PC-9 (cell line): ENCODE data around the gene ARL4A. TPM values are rescaled to one million over a fixed set of nuclear protein-coding genes. Genes with fewer than 3 reads are reported as not detected.
"Not testable (repeated sequence)": the region's sequence is repeated elsewhere in the genome, so short reads cannot be mapped to it uniquely, and the experiment has no call there.

Source experiments
- BruUV-seq: library from RNA; stranded (reverse); fragments of 400-500 nt; replicated peaks from 2 replicates; lab custom pipeline; 2021; lab: Mats Ljungman, UMichigan
- CTCF ChIA-PET: fragments of 300-600 bp; sonication (Branson Sonifier 250); formaldehyde crosslinking; loops from one replicate; lab custom pipeline; 2022; ENCODE audit warnings: antibody characterized with exemption; lab: Charles Lee
- POLR2A ChIA-PET: fragments of 300-600 bp; sonication (Branson Sonifier 250); formaldehyde crosslinking; loops from one replicate; lab custom pipeline; 2022; ENCODE audit warnings: antibody characterized with exemption; ENCODE audit not compliant: unreplicated experiment; lab: Charles Lee
- DNase-seq, 2 experiments: peaks; one replicate each; pipeline versions ENCODE4 v3.0.0 to v3.0.0-alpha.2; 2015 to 2022; ENCODE audit warnings: mixed read lengths in 1 of 2
- H2AFZ ChIP-seq: fragments of 200-600 bp; sonication (generic); 2 replicates; pipeline ENCODE4 v1.8.1; 2017; ENCODE audit warnings: antibody characterized with exemption
- H3F3A ChIP-seq: fragments of 200-600 bp; sonication (generic); 2 replicates; pipeline ENCODE4 v1.8.1; 2017; ENCODE audit warnings: antibody characterized with exemption, mild to moderate bottlenecking, low read depth; ENCODE audit not compliant: insufficient read depth
- H3K27ac ChIP-seq: fragments of 200-600 bp; sonication (generic); 2 replicates; pipeline ENCODE4 v1.6.1; 2016; ENCODE audit warnings: mixed run types
- H3K27me3 ChIP-seq: fragments of 200-600 bp; sonication (generic); 2 replicates; pipeline ENCODE4 v1.6.1; 2016; ENCODE audit warnings: low read depth, mixed run types; ENCODE audit not compliant: insufficient read depth
- H3K36me3 ChIP-seq: fragments of 200-600 bp; sonication (generic); 2 replicates; pipeline ENCODE4 v1.6.1; 2016; ENCODE audit warnings: low read depth, mixed run types
- H3K4me1 ChIP-seq: fragments of 200-600 bp; sonication (generic); replicated peaks from 2 replicates; pipeline ENCODE4 v1.6.1; 2016; ENCODE audit warnings: mixed run types; ENCODE audit not compliant: insufficient read depth
- H3K4me2 ChIP-seq: fragments of 200-600 bp; sonication (generic); 2 replicates; pipeline ENCODE4 v1.6.1; 2017; ENCODE audit warnings: mixed run types
- H3K4me3 ChIP-seq: fragments of 200-600 bp; sonication (generic); 2 replicates; pipeline ENCODE4 v1.6.1; 2016; ENCODE audit warnings: mixed run types
- H3K79me2 ChIP-seq: fragments of 200-600 bp; sonication (generic); 2 replicates; pipeline ENCODE4 v1.6.1; 2017; ENCODE audit warnings: low read depth, mixed run types
- H3K9me2 ChIP-seq: fragments of 200-600 bp; sonication (generic); 2 replicates; pipeline ENCODE4 v1.8.1; 2017; ENCODE audit warnings: mild to moderate bottlenecking; ENCODE audit not compliant: insufficient read depth
- H3K9me3 ChIP-seq: fragments of 200-600 bp; sonication (generic); 2 replicates; pipeline ENCODE4 v1.8.1; 2016; ENCODE audit warnings: low read depth; ENCODE audit not compliant: insufficient read depth
- H4K20me1 ChIP-seq: fragments of 200-600 bp; sonication (generic); 2 replicates; pipeline ENCODE4 v1.8.1; 2017; ENCODE audit not compliant: insufficient read depth
- EZH2 ChIP-seq: fragments of 200-600 bp; sonication (generic); IDR thresholded peaks from 2 replicates; pipeline ENCODE4 v1.8.0; 2017; ENCODE audit warnings: antibody characterized with exemption, low read depth
- intact Hi-C: fragments of 100-400 bp; cut with micrococcal nuclease; formaldehyde crosslinking; loops from one replicate; pipeline ENCODE4 v1.10.0; 2022; ENCODE audit not compliant: unreplicated experiment
- total RNA-seq: library from RNA; stranded (reverse); gene quantifications from 2 replicates; pipeline ENCODE4 v1.2.3, GENCODE V29; 2021
- TF ChIP-seq, protein P1 (sequence below): fragments of 200-600 bp; sonication (generic); conservative IDR thresholded peaks from 2 replicates; pipeline ENCODE4 v1.6.1; 2017; ENCODE audit warnings: mixed run types, antibody characterized with exemption, mild to moderate bottlenecking, moderate library complexity

The ARL4A gene
- total RNA-seq, 1 experiment from 2014 or later: 17.9 TPM

DNA sequence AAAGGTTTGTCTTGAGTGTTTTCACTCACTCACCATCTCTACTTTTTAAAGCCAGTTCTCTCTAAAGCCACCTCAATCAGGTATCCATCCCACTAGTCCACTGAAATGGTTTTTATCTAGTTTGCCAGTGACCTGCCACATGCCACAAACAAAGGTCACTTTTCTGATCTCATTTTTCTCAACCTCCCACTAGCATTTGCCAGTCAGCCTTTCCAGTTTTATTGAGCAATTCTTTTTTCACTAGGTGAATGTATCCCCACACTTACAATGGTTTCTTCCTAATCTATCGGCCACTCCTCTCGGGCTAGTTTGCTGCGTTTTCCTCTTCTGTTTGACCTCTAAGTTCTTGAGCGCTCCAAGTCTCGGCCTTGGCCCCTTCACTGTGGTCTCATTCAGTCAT is 44.9 kb upstream of the ARL4A start:
- no TSS peak for BruUV-seq
- TF ChIP-seq EZH2: no peak
- TF ChIP-seq, protein P1, sequence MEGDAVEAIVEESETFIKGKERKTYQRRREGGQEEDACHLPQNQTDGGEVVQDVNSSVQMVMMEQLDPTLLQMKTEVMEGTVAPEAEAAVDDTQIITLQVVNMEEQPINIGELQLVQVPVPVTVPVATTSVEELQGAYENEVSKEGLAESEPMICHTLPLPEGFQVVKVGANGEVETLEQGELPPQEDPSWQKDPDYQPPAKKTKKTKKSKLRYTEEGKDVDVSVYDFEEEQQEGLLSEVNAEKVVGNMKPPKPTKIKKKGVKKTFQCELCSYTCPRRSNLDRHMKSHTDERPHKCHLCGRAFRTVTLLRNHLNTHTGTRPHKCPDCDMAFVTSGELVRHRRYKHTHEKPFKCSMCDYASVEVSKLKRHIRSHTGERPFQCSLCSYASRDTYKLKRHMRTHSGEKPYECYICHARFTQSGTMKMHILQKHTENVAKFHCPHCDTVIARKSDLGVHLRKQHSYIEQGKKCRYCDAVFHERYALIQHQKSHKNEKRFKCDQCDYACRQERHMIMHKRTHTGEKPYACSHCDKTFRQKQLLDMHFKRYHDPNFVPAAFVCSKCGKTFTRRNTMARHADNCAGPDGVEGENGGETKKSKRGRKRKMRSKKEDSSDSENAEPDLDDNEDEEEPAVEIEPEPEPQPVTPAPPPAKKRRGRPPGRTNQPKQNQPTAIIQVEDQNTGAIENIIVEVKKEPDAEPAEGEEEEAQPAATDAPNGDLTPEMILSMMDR: no peak
- H3F3A ChIP-seq: peaks cover 5% of the 10 kb centered on the region; the same call in 1 of the 2 replicates
- no peak overlapping the region for H3K4me2 ChIP-seq
- POLR2A ChIA-PET: no interaction called here
- no peaks in the 10 kb centered on the region for H3K36me3 ChIP-seq
- H3K79me2 ChIP-seq: no peaks in the 10 kb centered on the region
- no peak overlapping the region for H2AFZ ChIP-seq
- intact Hi-C loops: no loop called here
- H3K9me2 ChIP-seq: no peaks in the 10 kb centered on the region
- H3K4me3 ChIP-seq: no peak overlapping the region
- peaks cover 10% of the 10 kb centered on the region for H3K4me1 ChIP-seq
- CTCF ChIA-PET: interaction anchor here (0.9 kb wide), 1 partner anchor 44 kb away, joined by 4 read pairs; no protein-coding TSS in a partner anchor
- H4K20me1 ChIP-seq: no peaks in the 10 kb centered on the region
- DNase-seq: no peak
- no peak overlapping the region for H3K27ac ChIP-seq
- no peaks in the 10 kb centered on the region for H3K27me3 ChIP-seq
- no peaks in the 10 kb centered on the region for H3K9me3 ChIP-seq

DNA sequence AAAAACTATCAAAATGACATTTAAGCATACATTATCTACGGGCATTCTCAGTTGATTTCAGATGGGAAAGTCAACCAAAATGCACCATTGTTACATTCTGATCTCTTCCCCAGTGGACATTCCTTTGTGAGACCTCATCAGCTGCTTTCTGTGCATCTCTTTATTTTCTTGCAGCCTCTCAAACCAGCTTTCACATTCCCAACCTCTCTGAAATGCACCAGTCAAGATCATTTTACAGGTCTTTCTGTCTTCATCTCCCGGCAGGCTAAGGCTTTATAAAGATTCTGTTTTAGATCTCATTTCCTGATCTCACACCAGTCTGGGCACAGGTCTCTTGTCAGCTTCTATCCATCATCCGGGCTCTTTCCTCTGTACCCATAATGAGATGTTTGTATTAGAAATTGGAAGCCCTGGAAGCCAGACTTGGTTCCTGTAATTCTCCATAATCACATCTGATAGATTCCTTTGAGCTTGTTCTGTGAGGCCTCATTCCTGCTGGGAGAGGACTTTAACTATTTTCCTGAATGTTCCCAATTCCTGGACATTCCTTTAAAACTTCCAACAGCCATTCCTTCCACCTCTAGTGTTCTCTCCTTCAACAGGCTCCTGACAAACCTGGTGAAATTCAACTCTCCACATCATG is 44.3 kb upstream of the ARL4A start:
- no peaks in the 10 kb centered on the region for H3K9me2 ChIP-seq
- POLR2A ChIA-PET: no interaction called here
- intact Hi-C loops: no loop called here
- H3K27ac ChIP-seq: no peak overlapping the region
- TF ChIP-seq, protein P1: no peak
- no peak for TF ChIP-seq EZH2
- H3K27me3 ChIP-seq: no peaks in the 10 kb centered on the region
- BruUV-seq: no TSS peak
- H3K4me1 ChIP-seq: peaks cover 16% of the 10 kb centered on the region
- peaks cover 12% of the 10 kb centered on the region; the same call in 1 of the 2 replicates for H3F3A ChIP-seq
- no peaks in the 10 kb centered on the region for H3K36me3 ChIP-seq
- H3K9me3 ChIP-seq: no peaks in the 10 kb centered on the region
- CTCF ChIA-PET: interaction anchor here (0.9 kb wide), 1 partner anchor 43 kb away, joined by 4 read pairs; no protein-coding TSS in a partner anchor
- no peak overlapping the region for H2AFZ ChIP-seq
- no peak overlapping the region for H3K4me2 ChIP-seq
- H4K20me1 ChIP-seq: no peaks in the 10 kb centered on the region
- no peak overlapping the region for H3K4me3 ChIP-seq
- DNase-seq: no peak
- no peaks in the 10 kb centered on the region for H3K79me2 ChIP-seq

DNA sequence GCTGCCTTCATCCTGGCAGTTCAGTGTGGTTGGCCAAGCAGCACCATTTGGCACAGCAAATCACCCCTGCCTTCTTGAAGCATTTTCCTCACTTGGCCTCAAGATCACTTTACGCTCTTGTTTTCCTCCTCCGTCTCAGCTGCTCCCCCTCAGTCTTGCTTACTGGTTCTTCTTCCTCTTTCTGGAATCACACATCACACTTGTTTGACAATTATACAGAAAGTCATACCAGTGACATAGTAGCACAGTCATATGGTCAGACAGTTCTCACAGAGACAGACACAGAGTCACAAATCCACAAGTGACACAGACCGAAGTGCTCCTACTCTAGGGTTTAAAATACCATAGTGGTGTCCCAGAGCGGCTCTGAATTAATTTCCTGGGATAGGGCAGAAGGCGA is 43.8 kb upstream of the ARL4A start:
- TF ChIP-seq EZH2: no peak
- TF ChIP-seq, protein P1: no peak
- no peak for DNase-seq
- no TSS peak for BruUV-seq
- Histone ChIP-seq H3K9me2 (no peaks in the 10 kb centered on the region), H3K27me3 (no peaks in the 10 kb centered on the region), H4K20me1 (no peaks in the 10 kb centered on the region), H3K9me3 (no peaks in the 10 kb centered on the region), H3K4me1 (peaks cover 21% of the 10 kb centered on the region), H3K4me2 (no peak overlapping the region), H3K79me2 (no peaks in the 10 kb centered on the region), H2AFZ (no peak overlapping the region), H3F3A (peaks cover 16% of the 10 kb centered on the region; the same call in 1 of the 2 replicates), H3K27ac (no peak overlapping the region), H3K4me3 (no peak overlapping the region), H3K36me3 (no peaks in the 10 kb centered on the region)
- ChIA-PET CTCF (no interaction called here), POLR2A (no interaction called here)
- intact Hi-C loops: no loop called here

DNA sequence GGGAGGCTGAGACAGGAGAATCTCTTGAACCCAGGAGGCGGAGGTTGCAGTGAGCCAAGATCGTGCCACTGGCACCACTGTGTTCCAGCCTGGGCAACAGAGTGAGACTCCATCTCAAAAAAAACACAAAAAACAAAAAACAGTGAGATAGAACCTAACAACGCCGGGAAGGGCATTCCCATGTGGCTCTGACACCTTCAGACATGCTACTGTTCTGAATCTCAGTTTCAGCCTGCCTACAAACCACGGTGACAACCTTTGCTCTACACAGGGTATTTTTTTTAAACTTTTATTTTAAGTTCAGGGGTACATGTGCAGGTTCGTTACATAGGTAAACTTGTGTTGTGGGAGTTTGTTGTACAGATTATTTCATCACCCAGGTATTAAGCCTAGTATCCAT is 42.2 kb upstream of the ARL4A start:
- H2AFZ ChIP-seq, POLR2A ChIA-PET, H3K36me3 ChIP-seq, H3K9me3 ChIP-seq, H3K27me3 ChIP-seq, H3K4me3 ChIP-seq, H3K4me2 ChIP-seq, BruUV-seq, H3K9me2 ChIP-seq, H4K20me1 ChIP-seq, DNase-seq, H3K79me2 ChIP-seq, H3K27ac ChIP-seq, intact Hi-C loops: not testable (repeated sequence)
- Histone ChIP-seq H3K4me1 (peaks cover 34% of the 10 kb centered on the region), H3F3A (peaks cover 16% of the 10 kb centered on the region; the same call in 1 of the 2 replicates)
- CTCF ChIA-PET: interaction anchor here (0.6 to 0.8 kb wide), 2 partner anchors 41 to 44 kb away, joined by 3 to 4 read pairs; no protein-coding TSS in a partner anchor
